ENCODE measurements around the gene XCL2.
"Not testable (repeated sequence)": the region's sequence is repeated elsewhere in the genome, so short reads cannot be mapped to it uniquely, and the experiment has no call there.

Gene XCL2

GRCh38 chr1:168555508-168556046, 11.8 kb upstream of the XCL2 start:
- no peak for DNase-seq

- no peak for DNase-seq
These were observed 11.0 kb upstream of the XCL2 start for GRCh38 chr1:168554603-168555483.

- DNase-seq: no peak
These were observed 10.1 kb upstream of the XCL2 start for GRCh38 chr1:168553680-168554553.

DNA sequence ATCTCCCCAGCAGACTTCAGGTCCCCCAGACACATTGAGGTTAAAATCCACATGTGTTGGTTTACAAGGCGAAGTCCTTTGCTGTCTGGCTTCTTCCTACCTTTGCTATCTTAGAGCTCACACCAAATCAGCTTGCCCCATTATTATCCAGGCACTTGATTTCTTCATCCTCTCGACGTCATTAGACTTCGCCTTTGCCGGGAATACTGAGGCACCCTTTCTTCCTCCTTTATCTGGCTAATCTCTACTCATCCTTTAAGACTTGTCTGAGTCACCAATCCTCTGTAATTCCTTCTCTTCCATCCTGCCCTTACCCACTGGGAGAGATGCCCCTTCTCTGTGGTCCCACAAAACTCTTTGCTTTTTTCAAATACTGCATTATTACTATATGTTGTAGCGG, 9.2 kb upstream of the XCL2 start:
- no peak for DNase-seq

GRCh38 chr1:168551688-168552087, 7.9 kb upstream of the XCL2 start:
- DNase-seq: no peak

DNA sequence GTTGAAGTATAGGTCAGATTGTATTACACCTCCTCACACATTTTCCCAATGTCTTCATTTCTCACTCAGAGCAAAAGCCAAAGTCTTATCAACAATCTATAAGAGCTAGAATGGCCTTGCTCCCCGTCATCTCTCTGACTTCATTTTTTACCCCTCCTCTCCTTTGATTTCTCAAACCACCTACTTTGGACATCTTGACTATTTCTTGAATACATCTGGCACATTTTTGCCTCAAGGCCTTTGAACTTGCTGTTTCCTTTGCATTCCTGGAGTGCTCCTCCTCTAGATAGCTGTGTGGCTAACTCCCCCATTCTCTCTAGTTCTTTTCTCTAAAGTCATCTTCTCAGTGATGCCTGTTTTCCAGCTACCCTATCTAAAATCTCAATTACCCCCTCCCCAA, 7.2 kb upstream of the XCL2 start:
- DNase-seq: no peak

DNA sequence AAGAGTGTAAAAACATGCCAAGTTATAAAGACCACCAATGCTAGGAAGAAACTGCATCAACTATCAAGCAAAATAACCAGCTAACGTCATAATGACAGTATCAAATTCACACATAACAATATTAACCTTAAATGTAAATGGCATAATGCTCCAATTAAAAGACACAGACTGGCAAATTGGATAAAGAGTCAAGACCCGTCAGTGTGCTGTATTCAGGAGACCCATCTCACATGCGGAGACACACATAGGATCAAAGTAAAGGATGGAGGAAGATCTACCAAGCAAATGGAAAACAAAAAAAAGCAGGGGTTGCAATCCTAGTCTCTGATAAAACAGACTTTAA, 2.7 kb upstream of the XCL2 start:
- not testable (repeated sequence) for DNase-seq

DNA sequence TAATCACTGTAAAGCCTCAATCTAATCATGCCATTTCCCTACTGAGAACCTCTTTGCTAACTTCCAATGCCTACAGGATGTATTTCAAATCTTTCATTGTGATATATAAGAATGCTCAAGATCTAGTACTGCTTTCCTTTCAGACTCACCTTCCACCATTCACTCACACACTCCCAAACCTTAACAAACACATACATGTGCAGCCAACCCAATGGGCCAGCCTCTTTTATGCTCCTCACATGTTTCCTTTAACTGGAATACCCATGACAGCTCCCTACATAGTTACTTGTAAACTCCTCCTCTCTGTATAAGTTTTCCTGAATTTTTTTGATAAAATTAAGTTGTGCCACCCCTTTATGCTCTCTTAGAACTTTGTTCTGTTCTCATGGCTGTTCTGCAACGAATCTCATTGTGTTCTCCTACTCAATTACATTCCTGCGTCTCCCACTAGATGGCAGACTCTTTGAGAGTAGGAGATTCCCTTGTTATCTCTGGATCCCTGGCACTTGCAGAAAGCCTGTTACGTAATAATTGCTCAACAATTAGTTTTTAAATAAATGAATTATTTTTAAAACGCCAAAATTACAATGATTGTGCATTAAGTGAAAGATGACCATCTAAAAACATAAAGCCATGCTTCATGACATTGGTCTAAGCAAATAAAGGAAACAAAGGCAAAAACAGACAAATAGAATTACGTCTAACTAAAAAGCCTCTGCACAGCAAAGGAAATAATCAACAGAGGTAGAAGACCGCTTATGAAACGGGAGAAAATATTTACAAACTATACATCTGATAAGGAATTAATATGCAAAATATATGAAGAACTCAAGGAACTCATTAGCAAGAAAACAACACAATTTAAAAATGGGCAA, 2.1 kb upstream of the XCL2 start:
- peak in 1 of 2 donors; percentile 5 for DNase-seq

- not testable (repeated sequence) for DNase-seq
These were observed 819 bp downstream of the XCL2 start for GRCh38 chr1:168542978-168543377.

DNA sequence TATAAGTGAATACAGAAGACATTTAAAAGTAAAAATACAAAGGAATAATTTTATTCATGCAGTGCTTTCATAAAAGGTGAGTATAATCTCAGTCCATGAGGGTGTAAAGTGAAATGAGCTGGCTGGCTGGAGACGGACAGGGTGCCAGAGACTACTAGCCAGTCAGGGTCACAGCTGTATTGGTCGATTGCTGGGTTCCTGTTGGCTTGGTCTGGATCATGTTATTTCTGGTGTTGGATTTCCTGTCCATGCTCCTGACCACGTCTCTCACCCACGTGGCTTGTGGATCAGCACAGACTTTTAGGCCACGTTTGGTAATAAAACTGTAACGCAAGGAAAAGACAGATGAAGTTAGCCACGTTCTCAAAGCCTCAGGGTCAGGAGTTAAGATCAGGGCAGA, 3.0 kb downstream of the XCL2 start:
- not testable (repeated sequence) for DNase-seq

- DNase-seq: no peak
These were observed 8.3 kb downstream of the XCL2 start for GRCh38 chr1:168535536-168535935.

- no peak for DNase-seq
These were observed 12.0 kb downstream of the XCL2 start for GRCh38 chr1:168531615-168532345.

GRCh38 chr1:168529518-168529917, 14.3 kb downstream of the XCL2 start:
- no peak for DNase-seq

GRCh38 chr1:168521401-168522000, 22.3 kb downstream of the XCL2 start:
- DNase-seq: no peak

DNA sequence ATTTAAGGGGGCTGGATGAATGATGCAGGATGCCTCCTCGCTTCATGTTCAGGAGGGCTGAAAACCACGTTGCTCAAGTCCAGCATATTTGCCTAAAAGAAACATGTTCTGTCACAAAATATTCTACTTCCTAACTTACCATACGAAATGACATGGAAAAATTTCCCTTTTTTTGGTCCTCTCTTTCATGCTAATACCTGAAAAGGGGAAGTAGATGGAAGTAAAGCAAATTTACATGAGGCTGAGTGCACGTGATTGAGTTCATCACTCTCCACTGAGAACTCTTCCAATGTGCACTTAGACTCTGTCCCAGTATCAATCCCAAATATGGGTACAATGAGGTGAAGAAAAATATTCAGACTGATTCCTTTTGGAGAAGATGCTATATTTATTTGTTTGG, 23.0 kb downstream of the XCL2 start:
- DNase-seq: no peak

DNA sequence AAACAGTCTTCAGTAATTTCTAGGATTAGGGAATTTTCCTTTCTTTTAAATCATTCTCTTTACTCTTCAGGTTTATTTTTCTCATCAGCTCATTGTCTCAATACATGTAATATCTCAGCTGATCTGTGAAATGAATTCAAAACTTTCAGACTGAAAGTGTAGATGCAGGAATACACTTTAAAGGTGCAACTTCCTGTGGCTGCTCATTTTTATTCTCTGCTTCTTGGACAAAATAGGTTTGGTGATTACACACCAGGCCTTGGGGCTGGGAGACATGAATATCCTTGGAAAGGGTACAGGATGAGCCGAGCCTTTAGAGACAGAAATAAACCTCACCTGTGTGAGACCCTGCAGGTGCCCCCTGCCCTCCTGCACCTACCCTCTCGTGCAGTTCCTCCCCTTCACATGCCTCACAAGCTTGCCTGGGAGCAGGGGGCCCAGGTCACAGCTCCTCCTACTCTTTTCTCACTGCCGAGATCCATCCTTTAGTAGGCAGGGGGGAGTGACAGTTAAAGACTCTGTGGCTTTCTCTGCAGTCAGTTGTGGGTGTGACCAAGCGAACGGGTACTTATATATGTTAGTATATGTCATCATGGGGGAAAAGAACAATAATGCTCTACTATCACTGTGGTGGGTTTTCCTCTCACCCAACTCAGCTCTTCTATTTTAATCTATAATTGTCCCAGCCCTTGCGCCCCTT, 23.6 kb downstream of the XCL2 start:
- no peak for DNase-seq

GRCh38 chr1:168518813-168519212, 25.0 kb downstream of the XCL2 start:
- no peak for DNase-seq

- no peak for DNase-seq
These were observed 25.6 kb downstream of the XCL2 start for GRCh38 chr1:168518201-168518689.

- DNase-seq: no peak
These were observed 29.3 kb downstream of the XCL2 start for GRCh38 chr1:168514455-168514854.

- no peak for DNase-seq
These were observed 30.0 kb downstream of the XCL2 start for GRCh38 chr1:168513656-168514404.

All from hippocampal formation (tissue), 2 donors.